Activated CD4-positive, alpha-beta T cell treated with anti-CD3 and anti-CD28 coated beads for 48 hours (primary cell): ENCODE data around the gene KCNH3.
"Not testable (repeated sequence)": the region's sequence is repeated elsewhere in the genome, so short reads cannot be mapped to it uniquely, and the experiment has no call there.

Experiments
- DNase-seq: peaks from one replicate; pipeline ENCODE4 v3.0.0-alpha.2; 2020

Gene KCNH3

GRCh38 chr12:49598527-49598926 lies 59.7 kb downstream of the KCNH3 start:
- DNase-seq = no peak

- DNase-seq = no peak
These were observed 61.1 kb downstream of the KCNH3 start for GRCh38 chr12:49599961-49600360.

- no peak for DNase-seq
These were observed 64.9 kb downstream of the KCNH3 start for GRCh38 chr12:49603721-49604120.

- DNase-seq = no peak
These were observed 66.0 kb downstream of the KCNH3 start for GRCh38 chr12:49604856-49605255.

- DNase-seq = not testable (repeated sequence)
These were observed 66.7 kb downstream of the KCNH3 start, which contains the start of gene FAM186B for GRCh38 chr12:49605539-49605938. FAM186B (minus strand) TSS chr12:49605639; CDS start chr12:49605477, 162 bp downstream.
